ENCODE measurements around the gene PRKCG. TPM values are rescaled to one million over a fixed set of nuclear protein-coding genes. Genes with fewer than 3 reads are reported as not detected.
"Not testable (repeated sequence)": the region's sequence is repeated elsewhere in the genome, so short reads cannot be mapped to it uniquely, and the experiment has no call there.

PRKCG gene
- total and polyA plus RNA-seq, 2 donors, result 1.1 to 4.5 TPM

- DNase-seq (ENCODE audit: low read depth in 6 of 9, low spot score in 9 of 9), result peak in 1 of 9 donors; percentile 10
- Histone ChIP-seq H3K4me3 (ENCODE audit: low read length in 2 of 2) (no peak overlapping the region), H3K9me3 (ENCODE audit: control insufficient read depth in 2 of 2, insufficient read depth in 1 of 2, low read length in 1 of 2) (peaks cover 2 to 6% of the 10 kb centered on the region in 2 donors), H3K4me1 (ENCODE audit: control insufficient read depth in 2 of 2, insufficient read depth in 2 of 2, low read length in 2 of 2) (no peaks in the 10 kb centered on the region), H3K27me3 (ENCODE audit: control insufficient read depth in 2 of 2, insufficient read depth in 1 of 2, low read length in 1 of 2) (peaks cover 15 to 39% of the 10 kb centered on the region in 2 donors), H3K36me3 (ENCODE audit: control insufficient read depth in 2 of 2, insufficient read depth in 2 of 2, low read length in 1 of 2) (no peaks in the 10 kb centered on the region), H3K27ac (ENCODE audit: low read depth in 1 of 2, low read length in 1 of 2) (no peak overlapping the region)
- 10% methylated on average over 55 of the region's 55 CpGs for WGBS
These were observed 60.2 kb downstream of the PRKCG start for GRCh38 chr19:53942001-53942786.

DNA sequence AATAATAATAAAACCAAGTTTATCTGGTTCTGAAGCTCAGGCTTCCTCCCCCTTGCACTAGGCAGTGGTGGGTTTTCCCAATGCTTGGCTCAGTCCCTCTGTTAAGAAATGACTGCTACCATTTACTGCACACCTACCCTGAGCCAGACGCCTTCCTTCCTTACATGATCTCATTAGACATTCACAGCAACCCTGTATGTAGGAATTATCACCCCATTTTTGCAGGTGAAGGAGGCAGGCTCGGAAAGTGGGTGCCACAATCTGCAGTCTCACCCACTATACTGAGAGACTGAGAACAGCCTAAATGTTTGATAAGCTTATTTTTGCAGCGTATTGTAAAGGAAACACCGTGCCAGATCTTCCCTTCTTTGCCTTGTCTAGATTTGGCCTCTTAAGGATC, 62.4 kb downstream of the PRKCG start:
- H3K4me1 ChIP-seq (ENCODE audit: control insufficient read depth in 2 of 2, insufficient read depth in 2 of 2, low read length in 2 of 2), result no peaks in the 10 kb centered on the region
- no peak for DNase-seq (ENCODE audit: low read depth in 6 of 9, low spot score in 9 of 9)
- peaks cover 2 to 6% of the 10 kb centered on the region in 2 donors for H3K9me3 ChIP-seq (ENCODE audit: control insufficient read depth in 2 of 2, insufficient read depth in 1 of 2, low read length in 1 of 2)
- no peaks in the 10 kb centered on the region for H3K36me3 ChIP-seq (ENCODE audit: control insufficient read depth in 2 of 2, insufficient read depth in 2 of 2, low read length in 1 of 2)
- peaks cover 17 to 39% of the 10 kb centered on the region in 2 donors for H3K27me3 ChIP-seq (ENCODE audit: control insufficient read depth in 2 of 2, insufficient read depth in 1 of 2, low read length in 1 of 2)
- no peak overlapping the region for H3K27ac ChIP-seq (ENCODE audit: low read depth in 1 of 2, low read length in 1 of 2)
- WGBS, result 86% methylated on average over 4 of the region's 4 CpGs
- H3K4me3 ChIP-seq (ENCODE audit: low read length in 2 of 2), result no peak overlapping the region

- H3K4me1 ChIP-seq (ENCODE audit: control insufficient read depth in 2 of 2, insufficient read depth in 2 of 2, low read length in 2 of 2), result no peaks in the 10 kb centered on the region
- H3K27ac ChIP-seq (ENCODE audit: low read depth in 1 of 2, low read length in 1 of 2), result no peak overlapping the region
- H3K4me3 ChIP-seq (ENCODE audit: low read length in 2 of 2), result no peak overlapping the region
- no peaks in the 10 kb centered on the region for H3K36me3 ChIP-seq (ENCODE audit: control insufficient read depth in 2 of 2, insufficient read depth in 2 of 2, low read length in 1 of 2)
- peaks cover 17 to 39% of the 10 kb centered on the region in 2 donors for H3K27me3 ChIP-seq (ENCODE audit: control insufficient read depth in 2 of 2, insufficient read depth in 1 of 2, low read length in 1 of 2)
- WGBS, result 92% methylated on average over 4 of the region's 4 CpGs
- H3K9me3 ChIP-seq (ENCODE audit: control insufficient read depth in 2 of 2, insufficient read depth in 1 of 2, low read length in 1 of 2), result peaks cover 2 to 6% of the 10 kb centered on the region in 2 donors
- DNase-seq (ENCODE audit: low read depth in 6 of 9, low spot score in 9 of 9), result no peak
These were observed 62.9 kb downstream of the PRKCG start for GRCh38 chr19:53944933-53945332.

- Histone ChIP-seq H3K4me3 (ENCODE audit: low read length in 2 of 2) (no peak overlapping the region), H3K9me3 (ENCODE audit: control insufficient read depth in 2 of 2, insufficient read depth in 1 of 2, low read length in 1 of 2) (peaks cover 2 to 6% of the 10 kb centered on the region in 2 donors), H3K27ac (ENCODE audit: low read depth in 1 of 2, low read length in 1 of 2) (no peak overlapping the region), H3K36me3 (ENCODE audit: control insufficient read depth in 2 of 2, insufficient read depth in 2 of 2, low read length in 1 of 2) (no peaks in the 10 kb centered on the region), H3K4me1 (ENCODE audit: control insufficient read depth in 2 of 2, insufficient read depth in 2 of 2, low read length in 2 of 2) (no peaks in the 10 kb centered on the region), H3K27me3 (ENCODE audit: control insufficient read depth in 2 of 2, insufficient read depth in 1 of 2, low read length in 1 of 2) (peaks cover 17 to 37% of the 10 kb centered on the region in 2 donors)
- DNase-seq (ENCODE audit: low read depth in 6 of 9, low spot score in 9 of 9), result no peak
- WGBS, result 51% methylated on average over 9 of the region's 9 CpGs
These were observed 63.4 kb downstream of the PRKCG start for GRCh38 chr19:53945441-53945840.

- Histone ChIP-seq H3K27me3 (ENCODE audit: control insufficient read depth in 2 of 2, insufficient read depth in 1 of 2, low read length in 1 of 2) (peaks cover 17 to 33% of the 10 kb centered on the region in 2 donors), H3K27ac (ENCODE audit: low read depth in 1 of 2, low read length in 1 of 2) (no peak overlapping the region), H3K9me3 (ENCODE audit: control insufficient read depth in 2 of 2, insufficient read depth in 1 of 2, low read length in 1 of 2) (peaks cover 2 to 6% of the 10 kb centered on the region in 2 donors), H3K4me1 (ENCODE audit: control insufficient read depth in 2 of 2, insufficient read depth in 2 of 2, low read length in 2 of 2) (no peaks in the 10 kb centered on the region), H3K36me3 (ENCODE audit: control insufficient read depth in 2 of 2, insufficient read depth in 2 of 2, low read length in 1 of 2) (no peaks in the 10 kb centered on the region), H3K4me3 (ENCODE audit: low read length in 2 of 2) (no peak overlapping the region)
- DNase-seq (ENCODE audit: low read depth in 6 of 9, low spot score in 9 of 9), result no peak
- over 99% methylated on average over 2 of the region's 2 CpGs for WGBS
These were observed 64.0 kb downstream of the PRKCG start for GRCh38 chr19:53945998-53946397.

DNA sequence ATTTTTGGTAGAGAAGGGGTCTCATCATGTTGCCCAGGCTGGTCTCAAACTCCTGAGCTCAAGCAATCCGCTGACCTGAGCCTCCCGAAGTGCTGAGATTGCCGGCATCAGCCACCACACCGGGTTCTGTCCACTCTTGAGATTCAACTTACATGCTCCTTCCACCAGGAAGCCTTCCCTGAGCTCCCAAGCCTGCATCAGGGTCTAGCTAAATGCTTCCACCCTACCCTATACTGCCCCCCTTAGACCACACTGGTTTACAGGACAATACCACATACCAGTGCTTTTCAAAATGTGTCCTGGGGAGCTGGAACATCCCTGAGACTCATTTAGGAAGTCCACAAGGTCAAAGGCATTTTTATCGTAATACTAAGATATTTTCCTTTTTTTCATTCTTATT, 65.6 kb downstream of the PRKCG start:
- H3K4me3 ChIP-seq (ENCODE audit: low read length in 2 of 2), result no peak overlapping the region
- H3K9me3 ChIP-seq (ENCODE audit: control insufficient read depth in 2 of 2, insufficient read depth in 1 of 2, low read length in 1 of 2), result no peaks in the 10 kb centered on the region
- peaks cover 6 to 17% of the 10 kb centered on the region in 2 donors for H3K27me3 ChIP-seq (ENCODE audit: control insufficient read depth in 2 of 2, insufficient read depth in 1 of 2, low read length in 1 of 2)
- DNase-seq (ENCODE audit: low read depth in 6 of 9, low spot score in 9 of 9), result no peak
- H3K27ac ChIP-seq (ENCODE audit: low read depth in 1 of 2, low read length in 1 of 2), result no peak overlapping the region
- H3K4me1 ChIP-seq (ENCODE audit: control insufficient read depth in 2 of 2, insufficient read depth in 2 of 2, low read length in 2 of 2), result no peaks in the 10 kb centered on the region
- 67% methylated on average over 5 of the region's 5 CpGs for WGBS
- H3K36me3 ChIP-seq (ENCODE audit: control insufficient read depth in 2 of 2, insufficient read depth in 2 of 2, low read length in 1 of 2), result no peaks in the 10 kb centered on the region

GRCh38 chr19:53948611-53949010, 66.6 kb downstream of the PRKCG start:
- H3K27me3 ChIP-seq (ENCODE audit: control insufficient read depth in 2 of 2, insufficient read depth in 1 of 2, low read length in 1 of 2), result peaks cover 2 to 11% of the 10 kb centered on the region in 2 donors
- not testable (repeated sequence) for H3K9me3 ChIP-seq (ENCODE audit: control insufficient read depth in 2 of 2, insufficient read depth in 1 of 2, low read length in 1 of 2); H3K4me1 ChIP-seq (ENCODE audit: control insufficient read depth in 2 of 2, insufficient read depth in 2 of 2, low read length in 2 of 2); DNase-seq (ENCODE audit: low read depth in 6 of 9, low spot score in 9 of 9); H3K36me3 ChIP-seq (ENCODE audit: control insufficient read depth in 2 of 2, insufficient read depth in 2 of 2, low read length in 1 of 2); H3K4me3 ChIP-seq (ENCODE audit: low read length in 2 of 2); H3K27ac ChIP-seq (ENCODE audit: low read depth in 1 of 2, low read length in 1 of 2)
- WGBS, result 94% methylated on average over 5 of the region's 5 CpGs

- Histone ChIP-seq H3K36me3 (ENCODE audit: control insufficient read depth in 2 of 2, insufficient read depth in 2 of 2, low read length in 1 of 2) (no peaks in the 10 kb centered on the region), H3K4me1 (ENCODE audit: control insufficient read depth in 2 of 2, insufficient read depth in 2 of 2, low read length in 2 of 2) (no peaks in the 10 kb centered on the region), H3K4me3 (ENCODE audit: low read length in 2 of 2) (no peak overlapping the region), H3K27me3 (ENCODE audit: control insufficient read depth in 2 of 2, insufficient read depth in 1 of 2, low read length in 1 of 2) (peaks cover 2 to 4% of the 10 kb centered on the region in 2 donors), H3K27ac (ENCODE audit: low read depth in 1 of 2, low read length in 1 of 2) (no peak overlapping the region), H3K9me3 (ENCODE audit: control insufficient read depth in 2 of 2, insufficient read depth in 1 of 2, low read length in 1 of 2) (no peaks in the 10 kb centered on the region)
- WGBS, result 20% methylated on average over 11 of the region's 11 CpGs
- DNase-seq (ENCODE audit: low read depth in 6 of 9, low spot score in 9 of 9), result no peak
These were observed 69.4 kb downstream of the PRKCG start for GRCh38 chr19:53951436-53951835.

DNA sequence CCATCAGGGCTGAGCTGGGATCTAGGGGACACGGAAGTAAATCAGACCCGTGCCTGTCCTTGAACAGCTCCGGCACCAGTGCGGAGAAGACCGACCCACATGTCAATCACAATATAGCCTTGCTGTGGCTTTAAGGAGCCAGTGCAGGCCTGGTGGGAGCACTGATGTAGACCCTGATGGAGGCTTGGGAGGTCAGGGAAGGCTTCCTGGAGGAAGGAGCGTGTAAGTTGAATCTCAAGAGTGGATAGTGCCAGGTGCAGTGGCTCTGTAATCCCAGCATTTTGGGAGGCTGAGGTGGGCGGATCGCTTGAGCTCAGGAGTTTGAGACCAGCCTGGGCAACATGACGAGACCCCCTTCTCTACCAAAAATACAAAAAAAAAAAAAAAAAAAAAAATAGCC, 70.0 kb downstream of the PRKCG start:
- Histone ChIP-seq H3K27ac (ENCODE audit: low read depth in 1 of 2, low read length in 1 of 2) (no peak overlapping the region), H3K4me1 (ENCODE audit: control insufficient read depth in 2 of 2, insufficient read depth in 2 of 2, low read length in 2 of 2) (no peaks in the 10 kb centered on the region), H3K4me3 (ENCODE audit: low read length in 2 of 2) (no peak overlapping the region), H3K27me3 (ENCODE audit: control insufficient read depth in 2 of 2, insufficient read depth in 1 of 2, low read length in 1 of 2) (peaks cover 2 to 6% of the 10 kb centered on the region in 2 donors), H3K9me3 (ENCODE audit: control insufficient read depth in 2 of 2, insufficient read depth in 1 of 2, low read length in 1 of 2) (no peaks in the 10 kb centered on the region), H3K36me3 (ENCODE audit: control insufficient read depth in 2 of 2, insufficient read depth in 2 of 2, low read length in 1 of 2) (no peaks in the 10 kb centered on the region)
- 87% methylated on average over 9 of the region's 9 CpGs for WGBS
- DNase-seq (ENCODE audit: low read depth in 6 of 9, low spot score in 9 of 9), result no peak
